ENCODE measurements around the gene FAM217A.

Gene FAM217A

DNA sequence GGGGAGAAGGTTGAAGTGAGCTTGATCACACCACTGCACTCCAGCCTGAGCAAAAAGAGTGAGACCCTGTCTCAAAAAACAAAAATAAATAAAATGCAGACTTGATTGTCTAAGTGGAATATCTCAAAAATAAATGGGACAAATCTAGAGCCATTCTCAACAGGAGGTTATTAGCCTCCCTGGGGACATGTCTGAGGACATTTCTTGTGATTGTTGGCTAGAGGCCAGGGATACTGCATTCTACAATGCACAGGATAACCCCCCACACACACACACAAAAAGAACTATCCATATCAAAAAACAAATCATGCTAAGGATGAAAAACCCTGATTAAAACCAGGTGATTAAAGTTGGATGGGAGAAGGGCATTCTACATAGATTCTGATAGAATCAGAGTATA lies 37.5 kb downstream of the FAM217A start:
- Histone ChIP-seq H3K36me3 (replicated peaks; ENCODE audit: low read depth, low read length) (peaks cover 48% of the 10 kb centered on the region), H3K27ac (ENCODE audit: low read length) (no peak overlapping the region), H3K79me2 (ENCODE audit: low read length) (peaks cover 30% of the 10 kb centered on the region), H3K4me3 (ENCODE audit: low read length) (no peak overlapping the region), H3K9me3 (ENCODE audit: insufficient read depth, low read length) (no peaks in the 10 kb centered on the region), H4K20me1 (ENCODE audit: insufficient read depth, low read length) (peaks cover under 1% of the 10 kb centered on the region; the same call in 1 of the 2 replicates), H3K4me2 (ENCODE audit: low read length) (no peak overlapping the region), H3K9ac (ENCODE audit: low read length) (no peak overlapping the region), H3K4me1 (ENCODE audit: low read length) (no peaks in the 10 kb centered on the region), H3K27me3 (ENCODE audit: low read depth, low read length) (no peaks in the 10 kb centered on the region), H2AFZ (ENCODE audit: low read depth, low read length) (no peak overlapping the region)
- TF ChIP-seq EZH2phosphoT487 (IDR thresholded peaks at IDR 0.05; ENCODE audit: low read depth): no peak
- TF ChIP-seq, protein P1, sequence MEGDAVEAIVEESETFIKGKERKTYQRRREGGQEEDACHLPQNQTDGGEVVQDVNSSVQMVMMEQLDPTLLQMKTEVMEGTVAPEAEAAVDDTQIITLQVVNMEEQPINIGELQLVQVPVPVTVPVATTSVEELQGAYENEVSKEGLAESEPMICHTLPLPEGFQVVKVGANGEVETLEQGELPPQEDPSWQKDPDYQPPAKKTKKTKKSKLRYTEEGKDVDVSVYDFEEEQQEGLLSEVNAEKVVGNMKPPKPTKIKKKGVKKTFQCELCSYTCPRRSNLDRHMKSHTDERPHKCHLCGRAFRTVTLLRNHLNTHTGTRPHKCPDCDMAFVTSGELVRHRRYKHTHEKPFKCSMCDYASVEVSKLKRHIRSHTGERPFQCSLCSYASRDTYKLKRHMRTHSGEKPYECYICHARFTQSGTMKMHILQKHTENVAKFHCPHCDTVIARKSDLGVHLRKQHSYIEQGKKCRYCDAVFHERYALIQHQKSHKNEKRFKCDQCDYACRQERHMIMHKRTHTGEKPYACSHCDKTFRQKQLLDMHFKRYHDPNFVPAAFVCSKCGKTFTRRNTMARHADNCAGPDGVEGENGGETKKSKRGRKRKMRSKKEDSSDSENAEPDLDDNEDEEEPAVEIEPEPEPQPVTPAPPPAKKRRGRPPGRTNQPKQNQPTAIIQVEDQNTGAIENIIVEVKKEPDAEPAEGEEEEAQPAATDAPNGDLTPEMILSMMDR (IDR thresholded peaks at IDR 0.05; ENCODE audit: low read depth, low read length): no peak

DNA sequence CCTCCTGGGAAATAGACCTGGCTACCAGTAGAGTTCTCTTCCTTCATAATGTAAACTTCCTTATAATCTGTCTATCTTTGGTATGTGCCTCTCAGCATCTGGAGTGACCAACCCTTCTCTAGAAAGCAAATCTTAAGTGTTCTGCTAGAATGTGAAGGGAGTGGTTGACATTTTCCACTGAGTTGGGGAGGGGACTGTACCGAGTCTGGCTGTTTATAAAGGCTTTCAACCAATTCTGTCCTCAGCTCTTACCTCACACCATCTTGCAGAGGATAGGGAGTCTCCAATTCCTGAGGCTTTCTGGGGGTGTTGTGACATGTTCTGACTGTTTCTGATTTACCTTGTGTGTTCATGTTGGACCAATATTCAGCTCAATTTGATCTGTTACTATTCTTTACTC lies 39.6 kb downstream of the FAM217A start:
- Histone ChIP-seq H3K36me3 (replicated peaks; ENCODE audit: low read depth, low read length) (peaks cover 34% of the 10 kb centered on the region), H3K4me3 (ENCODE audit: low read length) (no peak overlapping the region), H3K4me2 (ENCODE audit: low read length) (no peak overlapping the region), H3K9ac (ENCODE audit: low read length) (no peak overlapping the region), H3K27me3 (ENCODE audit: low read depth, low read length) (no peaks in the 10 kb centered on the region), H3K9me3 (ENCODE audit: insufficient read depth, low read length) (no peaks in the 10 kb centered on the region), H3K27ac (ENCODE audit: low read length) (no peak overlapping the region), H4K20me1 (ENCODE audit: insufficient read depth, low read length) (peaks cover 6% of the 10 kb centered on the region; the same call in 1 of the 2 replicates), H2AFZ (ENCODE audit: low read depth, low read length) (no peak overlapping the region), H3K4me1 (ENCODE audit: low read length) (no peaks in the 10 kb centered on the region), H3K79me2 (ENCODE audit: low read length) (peaks cover 46% of the 10 kb centered on the region)
- TF ChIP-seq, protein P1 (IDR thresholded peaks at IDR 0.05; ENCODE audit: low read depth, low read length): no peak
- no peak for TF ChIP-seq EZH2phosphoT487 (IDR thresholded peaks at IDR 0.05; ENCODE audit: low read depth)

DNA sequence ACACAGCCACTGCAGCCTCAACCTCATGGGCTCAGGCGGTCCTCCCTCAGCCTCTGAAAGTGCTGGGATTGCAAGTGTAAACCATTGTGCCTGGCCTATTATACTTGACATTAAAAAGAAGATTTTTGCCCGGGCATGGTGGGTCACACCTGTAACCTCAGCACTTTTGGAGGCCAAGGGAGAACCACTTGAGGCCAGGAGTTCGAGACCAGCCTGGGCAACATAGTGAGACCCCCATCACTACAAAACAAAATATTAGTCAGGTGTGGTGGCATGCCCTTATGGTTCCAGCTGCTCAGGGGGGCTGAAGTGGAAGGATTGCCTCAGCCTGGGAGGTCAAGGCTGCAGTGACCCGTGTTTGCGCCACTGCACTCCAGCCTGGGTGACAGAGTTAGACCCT lies 42.4 kb downstream of the FAM217A start:
- H3K4me2 ChIP-seq (ENCODE audit: low read length): no peak overlapping the region
- H3K79me2 ChIP-seq (ENCODE audit: low read length): peaks cover 70% of the 10 kb centered on the region
- H3K27ac ChIP-seq (ENCODE audit: low read length): no peak overlapping the region

DNA sequence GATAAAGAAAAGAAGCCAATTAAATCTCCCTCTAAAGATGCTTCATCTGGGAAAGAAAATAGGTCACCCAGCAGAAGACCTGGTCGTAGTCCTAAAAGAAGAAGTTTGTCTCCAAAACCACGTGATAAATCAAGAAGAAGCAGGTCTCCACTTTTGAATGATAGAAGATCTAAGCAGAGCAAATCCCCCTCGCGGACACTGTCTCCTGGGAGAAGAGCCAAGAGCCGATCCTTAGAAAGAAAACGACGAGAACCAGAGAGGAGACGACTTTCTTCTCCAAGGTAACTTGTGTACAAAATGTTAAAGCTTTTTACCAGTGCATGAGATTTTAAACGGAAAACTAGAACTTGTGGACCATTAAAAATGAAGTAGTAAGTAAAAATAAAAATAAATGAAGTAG lies 46.5 kb downstream of the FAM217A start:
- no peak overlapping the region for H3K27ac ChIP-seq (ENCODE audit: low read length)
- no peak overlapping the region for H3K4me3 ChIP-seq (ENCODE audit: low read length)
- TF ChIP-seq, protein P1 (IDR thresholded peaks at IDR 0.05; ENCODE audit: low read depth, low read length): no peak
- TF ChIP-seq EZH2phosphoT487 (IDR thresholded peaks at IDR 0.05; ENCODE audit: low read depth): no peak
- no peaks in the 10 kb centered on the region for H3K27me3 ChIP-seq (ENCODE audit: low read depth, low read length)
- H3K9me3 ChIP-seq (ENCODE audit: insufficient read depth, low read length): no peaks in the 10 kb centered on the region
- no peak overlapping the region for H3K9ac ChIP-seq (ENCODE audit: low read length)
- peaks cover 6% of the 10 kb centered on the region; the same call in 1 of the 2 replicates for H3K4me1 ChIP-seq (ENCODE audit: low read length)
- H4K20me1 ChIP-seq (ENCODE audit: insufficient read depth, low read length): peaks cover 45% of the 10 kb centered on the region
- peaks cover 24% of the 10 kb centered on the region for H3K36me3 ChIP-seq (replicated peaks; ENCODE audit: low read depth, low read length)
- no peak overlapping the region for H2AFZ ChIP-seq (ENCODE audit: low read depth, low read length)
- H3K4me2 ChIP-seq (ENCODE audit: low read length): no peak overlapping the region
- H3K79me2 ChIP-seq (ENCODE audit: low read length): peaks cover 98% of the 10 kb centered on the region

More for the DNA sequence above, 42.4 kb downstream of the FAM217A start:
- no peak overlapping the region for H3K9ac ChIP-seq (ENCODE audit: low read length)
- peaks cover 37% of the 10 kb centered on the region for H3K36me3 ChIP-seq (replicated peaks; ENCODE audit: low read depth, low read length)
- H2AFZ ChIP-seq (ENCODE audit: low read depth, low read length): no peak overlapping the region
- no peaks in the 10 kb centered on the region for H3K4me1 ChIP-seq (ENCODE audit: low read length)
- no peak overlapping the region for H3K4me3 ChIP-seq (ENCODE audit: low read length)
- peaks cover 16% of the 10 kb centered on the region; the same call in 1 of the 2 replicates for H4K20me1 ChIP-seq (ENCODE audit: insufficient read depth, low read length)
- TF ChIP-seq, protein P1 (IDR thresholded peaks at IDR 0.05; ENCODE audit: low read depth, low read length): no peak
- TF ChIP-seq EZH2phosphoT487 (IDR thresholded peaks at IDR 0.05; ENCODE audit: low read depth): no peak
- no peaks in the 10 kb centered on the region for H3K9me3 ChIP-seq (ENCODE audit: insufficient read depth, low read length)
- H3K27me3 ChIP-seq (ENCODE audit: low read depth, low read length): no peaks in the 10 kb centered on the region

All from OCI-LY3 (cell line).